Urinary bladder (tissue), 4 donors: ENCODE measurements around the gene TANC1. TPM values are rescaled to one million over a fixed set of nuclear protein-coding genes. Genes with fewer than 3 reads are reported as not detected.

Experiments
- DNase-seq: peaks from one replicate; pipeline ENCODE4 v3.0.0-alpha.2; 2015; ENCODE audit errors: extremely low spot score
- H3K27ac ChIP-seq: one replicate; pipeline ENCODE4 v1.5.1; 2013; ENCODE audit warnings: low read depth, mild to moderate bottlenecking, moderate library complexity
- H3K36me3 ChIP-seq: one replicate; pipeline ENCODE4 v1.6.1; 2013; ENCODE audit warnings: mild to moderate bottlenecking, moderate library complexity; ENCODE audit not compliant: insufficient read depth
- H3K4me1 ChIP-seq: one replicate; pipeline ENCODE4 v1.6.1; 2013; ENCODE audit warnings: mild to moderate bottlenecking, moderate library complexity; ENCODE audit not compliant: insufficient read depth
- H3K4me3 ChIP-seq: one replicate; pipeline ENCODE4 v1.5.1; 2013; ENCODE audit warnings: low read depth, low read length
- WGBS: extraction: QIAGEN DNeasy Blood & Tissue Kit; methylation state at CpG from one replicate; pipeline ENCODE4 v1.1.7; 2013; 5-methylcytosine and 5-hydroxymethylcytosine counted together
- polyA plus RNA-seq: library from polyadenylated mRNA; stranded (reverse); fragments of 200-250 nt; gene quantifications from one replicate; pipeline ENCODE4 v1.2.3, GENCODE V29; 2013
- total RNA-seq: library from RNA; depleted of rRNA; stranded (reverse); fragments of >200 nt; gene quantifications from one replicate; pipeline ENCODE4 v1.2.3, GENCODE V29; 2014
- donor health status: healthy with polysubstance abuse.
- donor health status: healthy.

Gene TANC1
- total and polyA plus RNA-seq, 2 donors, result 18.4 to 47.5 TPM

DNA sequence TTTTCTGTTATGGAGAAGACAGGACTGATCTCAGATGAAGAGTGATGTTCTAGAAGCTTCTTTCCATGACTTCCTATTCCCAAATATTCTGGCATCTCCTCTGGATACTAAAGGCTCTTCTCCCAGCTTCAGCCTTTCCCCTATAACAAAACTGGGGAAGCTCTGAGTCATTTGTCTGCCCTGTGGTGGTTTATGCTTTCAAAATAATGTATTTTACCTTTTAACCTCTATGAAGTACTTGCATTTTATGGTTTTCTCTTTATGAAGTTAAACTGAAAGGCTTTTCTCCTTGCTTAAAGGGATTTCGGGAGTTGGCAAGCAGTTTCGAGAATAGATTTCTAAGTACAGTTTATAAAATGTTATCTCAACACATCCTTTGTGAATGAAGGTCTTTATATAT lies 104.4 kb downstream of the TANC1 start:
- no peak for DNase-seq
- no peak overlapping the region for H3K4me3 ChIP-seq
- no peaks in the 10 kb centered on the region for H3K4me1 ChIP-seq
- no peaks in the 10 kb centered on the region for H3K36me3 ChIP-seq
- WGBS, result 39% methylated on average over 2 of the region's 2 CpGs
- no peak overlapping the region for H3K27ac ChIP-seq

- DNase-seq, result no peak
- WGBS, result 49% methylated on average over 2 of the region's 2 CpGs
- no peaks in the 10 kb centered on the region for H3K4me1 ChIP-seq
- H3K27ac ChIP-seq, result no peak overlapping the region
- no peak overlapping the region for H3K4me3 ChIP-seq
- H3K36me3 ChIP-seq, result no peaks in the 10 kb centered on the region
Measured at GRCh38 chr2:159073256-159073655, 104.8 kb downstream of the TANC1 start.

GRCh38 chr2:159074605-159075004 lies 106.2 kb downstream of the TANC1 start:
- Histone ChIP-seq H3K36me3 (no peaks in the 10 kb centered on the region), H3K4me1 (no peaks in the 10 kb centered on the region), H3K4me3 (no peak overlapping the region), H3K27ac (no peak overlapping the region)
- DNase-seq, result no peak
- 96% methylated on average over 7 of the region's 7 CpGs for WGBS

GRCh38 chr2:159075727-159076126 lies 107.3 kb downstream of the TANC1 start:
- 63% methylated on average over 1 of the region's 1 CpG for WGBS
- H3K4me1 ChIP-seq, result no peaks in the 10 kb centered on the region
- no peak overlapping the region for H3K4me3 ChIP-seq
- DNase-seq, result no peak
- H3K27ac ChIP-seq, result no peak overlapping the region
- H3K36me3 ChIP-seq, result no peaks in the 10 kb centered on the region

- H3K36me3 ChIP-seq, result no peaks in the 10 kb centered on the region
- no peak overlapping the region for H3K27ac ChIP-seq
- DNase-seq, result no peak
- no peak overlapping the region for H3K4me3 ChIP-seq
- 50% methylated on average over 2 of the region's 2 CpGs for WGBS
- H3K4me1 ChIP-seq, result no peaks in the 10 kb centered on the region
Measured at GRCh38 chr2:159076241-159076640, 107.8 kb downstream of the TANC1 start.

- Histone ChIP-seq H3K27ac (no peak overlapping the region), H3K36me3 (no peaks in the 10 kb centered on the region), H3K4me1 (no peaks in the 10 kb centered on the region), H3K4me3 (no peak overlapping the region)
- no peak for DNase-seq
Measured at GRCh38 chr2:159077869-159078268, 109.4 kb downstream of the TANC1 start.

DNA sequence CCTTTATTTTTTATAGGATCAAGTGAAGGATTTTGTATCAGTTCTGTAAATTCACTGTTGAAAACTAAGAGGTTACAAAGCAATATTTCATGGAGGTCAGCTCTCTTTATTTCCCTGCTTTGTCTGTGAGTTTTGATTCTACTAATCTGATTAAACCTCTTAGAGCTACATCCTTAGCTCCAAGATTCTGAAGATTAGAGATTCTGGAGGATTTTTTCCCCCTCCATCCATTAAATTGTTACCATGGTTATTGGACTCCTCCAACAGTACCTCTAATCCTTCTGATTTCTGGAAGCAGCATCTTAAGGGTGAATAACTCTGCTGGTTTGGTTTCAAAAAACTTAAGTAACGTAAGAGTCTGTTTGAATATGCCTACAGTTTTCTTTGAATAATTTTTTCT lies 110.0 kb downstream of the TANC1 start:
- 84% methylated on average over 1 of the region's 1 CpG for WGBS
- no peak for DNase-seq
- Histone ChIP-seq H3K36me3 (no peaks in the 10 kb centered on the region), H3K27ac (no peak overlapping the region), H3K4me1 (no peaks in the 10 kb centered on the region), H3K4me3 (no peak overlapping the region)

DNA sequence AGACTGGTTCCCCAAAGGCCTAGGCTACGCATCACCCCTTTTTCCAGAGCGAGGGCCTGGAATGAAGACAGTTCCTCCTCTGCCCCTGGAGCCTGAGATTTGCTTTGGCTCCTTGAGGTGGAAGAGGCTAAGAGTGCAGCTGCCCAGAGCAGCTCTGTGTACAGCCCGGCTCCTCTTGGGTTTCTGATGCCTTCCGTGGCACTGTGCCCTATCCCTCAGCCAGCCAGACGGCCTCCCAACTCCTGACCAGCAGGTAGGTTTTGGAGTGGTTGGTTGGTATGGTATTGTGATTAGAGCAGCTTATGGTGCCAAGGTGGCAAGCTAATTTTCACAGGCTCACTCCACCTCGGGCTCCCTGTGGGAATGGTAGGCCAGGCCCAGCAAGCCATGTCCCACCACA lies 112.2 kb downstream of the TANC1 start:
- H3K27ac ChIP-seq, result no peak overlapping the region
- WGBS, result 97% methylated on average over 6 of the region's 6 CpGs
- H3K4me1 ChIP-seq, result no peaks in the 10 kb centered on the region
- no peak for DNase-seq
- no peaks in the 10 kb centered on the region for H3K36me3 ChIP-seq
- no peak overlapping the region for H3K4me3 ChIP-seq

DNA sequence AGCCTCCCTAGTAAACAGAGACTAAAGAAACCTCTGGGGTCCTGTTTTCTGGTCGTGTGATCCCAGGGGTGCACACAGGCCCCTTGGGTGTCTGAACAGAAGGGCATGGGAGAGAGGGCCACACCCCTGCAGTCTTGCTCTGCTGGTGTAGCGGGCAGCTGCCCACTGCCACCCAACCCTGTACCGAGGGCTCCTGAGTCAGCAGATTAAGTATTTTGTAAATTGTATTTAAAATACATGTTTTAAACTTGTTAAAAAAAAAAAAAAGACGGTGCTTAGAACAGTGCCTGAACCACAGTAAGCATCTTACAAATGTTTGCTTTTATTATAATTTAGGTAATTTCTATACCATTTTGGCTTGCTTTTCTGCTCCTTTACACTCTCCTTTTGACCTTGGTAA lies 113.7 kb downstream of the TANC1 start:
- no peaks in the 10 kb centered on the region for H3K4me1 ChIP-seq
- no peak overlapping the region for H3K27ac ChIP-seq
- DNase-seq, result no peak
- whole genome bisulfite sequencing, result 90% methylated on average over 4 of the region's 4 CpGs
- H3K4me3 ChIP-seq, result no peak overlapping the region
- H3K36me3 ChIP-seq, result no peaks in the 10 kb centered on the region

DNA sequence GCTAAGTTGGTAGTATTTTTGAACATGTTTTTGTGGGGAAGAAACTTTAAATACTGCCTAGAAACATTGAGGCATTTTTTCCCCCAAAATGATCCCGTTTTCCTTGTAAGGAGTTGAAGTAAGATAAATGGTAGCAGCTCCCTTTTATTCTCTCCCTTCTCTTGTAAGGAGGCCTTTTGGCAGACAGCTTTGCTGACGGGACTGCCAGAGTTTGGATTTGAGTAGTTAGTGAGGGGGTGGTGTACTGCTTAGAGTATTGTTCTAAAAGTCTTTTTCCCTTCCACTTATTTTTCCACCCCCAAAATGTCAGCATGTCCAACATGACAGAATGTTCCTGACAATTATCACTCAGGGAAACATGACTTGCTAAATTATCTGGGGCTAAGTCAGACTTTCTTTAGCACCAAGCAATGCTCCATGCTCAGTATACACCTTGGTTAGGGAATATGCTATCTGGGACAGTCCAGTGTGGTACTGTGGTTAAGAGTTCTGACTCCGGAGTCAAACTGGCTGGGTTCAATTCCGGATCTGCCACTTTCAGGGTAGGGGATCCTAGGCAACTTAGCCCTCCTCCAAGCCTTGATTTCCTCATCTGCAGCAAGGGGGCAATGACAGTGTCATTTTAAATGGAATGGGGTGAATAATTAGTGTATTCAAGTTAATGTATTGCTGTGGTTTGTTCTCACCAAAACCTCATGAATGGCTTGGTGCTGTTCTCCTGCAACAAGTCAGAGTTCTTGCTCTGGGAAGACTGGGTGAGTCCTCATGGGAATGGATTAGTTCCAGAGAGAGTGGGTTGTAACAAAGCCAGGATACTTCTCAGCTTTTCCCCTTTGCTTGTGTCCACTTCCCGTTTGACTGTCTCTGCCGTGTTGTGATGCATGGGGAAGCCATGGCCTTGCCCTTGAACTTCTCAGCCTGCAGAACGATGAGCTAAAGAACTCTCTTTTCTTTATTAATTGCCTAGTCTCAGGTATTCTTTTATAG lies 116.2 kb downstream of the TANC1 start:
- Histone ChIP-seq H3K27ac (no peak overlapping the region), H3K4me1 (no peaks in the 10 kb centered on the region), H3K36me3 (no peaks in the 10 kb centered on the region), H3K4me3 (no peak overlapping the region)
- DNase-seq, result no peak
- 45% methylated on average over 7 of the region's 7 CpGs for WGBS

DNA sequence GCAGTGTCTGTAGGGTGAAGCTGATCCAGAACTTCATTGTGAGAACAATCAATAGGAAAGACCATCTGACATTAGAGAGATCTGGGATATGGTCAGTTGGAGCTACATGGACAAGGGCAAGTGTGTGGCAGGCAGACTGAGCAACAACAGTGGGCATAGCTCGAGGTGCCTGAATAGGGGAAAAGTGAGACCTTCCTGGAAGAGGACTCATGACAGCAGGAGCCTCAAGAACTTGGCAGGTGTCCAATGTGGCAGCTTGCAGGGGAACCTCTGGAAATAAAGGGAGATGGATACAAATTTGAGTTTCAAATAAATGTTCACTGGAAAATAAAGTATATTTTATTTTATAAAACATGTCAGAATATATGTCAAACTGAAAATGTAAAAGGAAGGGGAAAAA lies 117.9 kb downstream of the TANC1 start:
- 30% methylated on average over 1 of the region's 1 CpG for WGBS
- H3K27ac ChIP-seq, result no peak overlapping the region

DNA sequence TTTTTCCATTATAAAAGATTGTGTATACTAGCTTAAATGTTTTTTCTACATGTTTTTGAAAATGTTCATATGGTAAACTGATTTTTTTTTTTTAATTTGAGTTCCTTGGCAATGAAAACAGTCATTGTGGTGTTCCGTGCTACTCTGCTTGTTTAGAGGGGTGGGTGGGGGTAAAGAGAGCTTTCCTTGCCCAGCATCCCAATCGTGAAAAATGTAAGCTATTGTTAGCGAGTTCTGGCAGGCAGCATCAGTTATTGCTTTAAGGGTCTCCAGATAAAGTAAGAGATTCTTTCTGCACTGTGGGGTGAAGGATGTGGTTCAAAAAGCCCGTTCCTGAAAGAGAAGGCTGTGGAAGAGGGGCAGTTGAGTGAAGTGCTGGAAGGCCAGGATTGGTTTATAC lies 118.4 kb downstream of the TANC1 start:
- H3K4me1 ChIP-seq, result no peaks in the 10 kb centered on the region
- no peak for DNase-seq
- no peak overlapping the region for H3K27ac ChIP-seq
- H3K36me3 ChIP-seq, result no peaks in the 10 kb centered on the region
- 60% methylated on average over 4 of the region's 4 CpGs for WGBS
- H3K4me3 ChIP-seq, result no peak overlapping the region

More for the DNA sequence above, 117.9 kb downstream of the TANC1 start:
- no peak for DNase-seq
- H3K36me3 ChIP-seq, result no peaks in the 10 kb centered on the region
- no peaks in the 10 kb centered on the region for H3K4me1 ChIP-seq
- H3K4me3 ChIP-seq, result no peak overlapping the region

DNA sequence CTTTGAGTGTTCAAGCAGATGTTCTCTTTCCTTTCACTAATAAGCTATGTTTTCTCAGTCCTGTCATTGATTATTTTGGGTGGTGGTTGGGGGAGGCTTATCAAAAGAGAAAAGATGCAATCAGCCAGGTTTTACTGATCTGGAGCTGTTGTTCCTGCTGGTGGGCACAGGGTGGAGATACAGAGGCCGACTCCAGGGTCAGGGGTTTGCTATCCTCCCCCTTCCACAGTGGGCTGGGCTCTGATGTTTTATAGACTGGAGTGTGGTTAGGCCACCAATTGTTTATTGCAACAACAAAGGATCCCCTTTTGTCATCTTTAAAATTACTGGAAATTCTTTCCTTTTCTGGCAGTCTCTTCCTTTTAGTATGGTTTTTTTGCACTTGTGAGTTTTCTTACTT lies 120.5 kb downstream of the TANC1 start:
- Histone ChIP-seq H3K36me3 (no peaks in the 10 kb centered on the region), H3K27ac (no peak overlapping the region), H3K4me3 (no peak overlapping the region), H3K4me1 (no peaks in the 10 kb centered on the region)
- no peak for DNase-seq
- 66% methylated on average over 1 of the region's 1 CpG for WGBS

DNA sequence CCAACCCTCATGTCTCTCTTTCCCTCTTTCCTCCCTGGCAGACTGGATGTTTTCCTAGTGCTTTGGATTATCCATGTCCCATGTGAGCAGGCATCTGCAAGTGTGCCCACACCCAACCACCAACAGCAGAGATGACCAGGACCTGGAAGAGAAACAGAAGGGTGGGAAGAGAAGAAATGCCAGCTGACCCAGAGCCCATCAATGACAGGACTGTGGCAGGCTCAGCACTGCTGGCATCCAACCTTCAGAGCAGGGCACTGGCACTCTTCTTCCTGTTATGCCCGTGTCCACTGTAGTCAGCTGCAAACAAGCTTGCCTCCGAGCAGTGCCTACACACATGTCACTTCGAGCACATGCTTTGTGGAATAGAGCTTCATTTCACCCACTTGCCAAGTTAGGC lies 121.1 kb downstream of the TANC1 start:
- no peak for DNase-seq
- Histone ChIP-seq H3K36me3 (no peaks in the 10 kb centered on the region), H3K27ac (no peak overlapping the region), H3K4me1 (no peaks in the 10 kb centered on the region), H3K4me3 (no peak overlapping the region)
- WGBS, result 75% methylated on average over 3 of the region's 3 CpGs
